ENCODE measurements around the gene YOD1.

The YOD1 gene

GRCh38 chr1:207025146-207025880 is 25.7 kb downstream of the YOD1 start:
- no peak for DNase-seq (ENCODE audit: low read depth)

GRCh38 chr1:207024202-207025145 is 26.5 kb downstream of the YOD1 start:
- no peak for DNase-seq (ENCODE audit: low read depth)

DNA sequence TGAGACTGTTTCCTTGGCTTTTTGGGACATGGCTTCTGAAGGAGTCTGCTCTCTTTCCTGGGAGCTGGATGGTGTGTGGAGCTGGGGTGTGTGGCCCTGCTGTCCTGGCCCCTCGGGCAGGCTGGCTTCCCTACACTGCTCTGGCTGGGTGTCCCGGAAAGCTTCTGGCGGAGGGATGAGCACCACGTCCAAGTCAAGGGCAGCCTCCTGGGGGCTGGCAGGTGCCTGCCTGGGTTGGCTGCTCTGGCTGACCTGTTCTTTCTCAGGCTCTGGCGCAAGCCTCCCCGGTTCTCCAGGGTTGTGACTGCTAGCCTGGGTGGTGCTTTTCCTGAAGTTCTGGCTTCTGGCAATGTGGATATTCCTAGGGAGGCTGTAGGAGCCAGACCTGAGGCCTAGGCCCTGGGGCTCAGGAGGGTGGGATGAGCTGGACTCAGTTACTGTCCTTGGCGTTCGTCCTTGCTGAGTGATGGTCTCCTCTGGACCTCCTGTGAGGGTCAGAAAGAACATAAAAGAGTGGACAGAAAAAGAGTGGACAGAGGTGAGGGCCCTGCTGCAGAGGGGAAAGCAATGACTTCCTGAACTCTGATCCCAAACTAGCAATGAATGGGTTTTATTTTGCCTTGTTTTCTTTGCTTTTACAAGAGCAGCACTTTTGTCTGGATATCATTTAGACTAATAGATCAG is 27.9 kb downstream of the YOD1 start:
- DNase-seq (ENCODE audit: low read depth), result no peak

DNA sequence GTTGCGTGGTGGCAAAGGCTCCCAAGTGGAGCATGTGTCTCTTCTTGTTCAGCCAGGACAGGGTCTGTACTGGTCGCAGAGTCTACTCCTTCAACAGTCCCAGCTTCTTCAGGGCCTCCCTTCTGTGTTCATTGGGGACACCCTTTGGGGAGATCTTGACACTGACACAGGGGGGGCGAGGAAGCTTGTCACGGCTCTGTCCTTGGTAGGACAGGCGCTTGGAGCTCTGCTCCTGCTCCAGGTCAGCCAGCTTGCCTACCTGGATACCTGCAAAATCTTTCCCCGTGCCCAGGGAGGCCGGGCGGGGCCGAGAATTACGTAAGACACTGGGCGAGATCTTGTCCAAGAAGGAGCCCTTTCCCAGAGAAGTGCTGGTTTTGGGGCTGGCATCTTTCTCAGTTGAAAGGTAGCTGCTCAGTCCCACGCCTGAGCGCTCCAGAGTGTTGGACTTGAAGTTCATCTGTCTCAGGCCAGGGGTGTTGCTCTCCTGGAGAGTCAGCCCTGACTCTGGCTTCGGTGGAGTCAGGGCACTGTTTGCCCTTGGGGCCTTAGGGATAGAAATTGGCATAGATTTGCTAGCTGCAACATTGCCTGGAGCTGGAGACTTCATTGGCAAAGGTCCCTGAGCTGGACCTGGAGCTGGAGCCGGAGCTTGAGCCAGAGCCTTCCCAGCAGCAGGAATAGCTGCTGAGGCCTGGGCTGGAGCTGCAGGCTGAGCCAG is 29.0 kb downstream of the YOD1 start:
- no peak for DNase-seq (ENCODE audit: low read depth)

- no peak for DNase-seq (ENCODE audit: low read depth)
Measured at GRCh38 chr1:207021139-207021861, 29.7 kb downstream of the YOD1 start.

GRCh38 chr1:207020709-207021107 is 30.3 kb downstream of the YOD1 start:
- DNase-seq (ENCODE audit: low read depth), result no peak

GRCh38 chr1:207020065-207020708 is 30.8 kb downstream of the YOD1 start:
- no peak for DNase-seq (ENCODE audit: low read depth)

- no peak for DNase-seq (ENCODE audit: low read depth)
Measured at GRCh38 chr1:207019661-207020060, 31.3 kb downstream of the YOD1 start.

DNA sequence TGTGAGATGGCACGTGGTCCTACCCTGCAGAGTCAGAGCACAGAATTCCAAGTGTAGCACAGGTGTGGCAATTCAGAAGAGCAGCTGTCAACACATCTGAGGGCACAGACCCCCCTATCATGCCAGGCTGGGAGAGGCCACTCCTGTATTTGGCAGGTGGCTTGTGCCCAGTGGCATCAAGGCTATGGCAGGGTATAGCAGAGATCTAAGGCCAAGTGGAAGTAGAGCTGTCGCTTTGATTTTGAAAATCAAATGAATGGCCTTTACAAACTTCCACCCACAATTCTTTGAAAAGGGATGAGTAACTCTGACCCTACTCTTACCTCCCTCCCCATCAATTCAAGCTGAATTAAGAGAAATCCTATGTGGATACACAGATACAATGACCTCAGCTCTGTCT is 31.8 kb downstream of the YOD1 start:
- no peak for DNase-seq (ENCODE audit: low read depth)

DNA sequence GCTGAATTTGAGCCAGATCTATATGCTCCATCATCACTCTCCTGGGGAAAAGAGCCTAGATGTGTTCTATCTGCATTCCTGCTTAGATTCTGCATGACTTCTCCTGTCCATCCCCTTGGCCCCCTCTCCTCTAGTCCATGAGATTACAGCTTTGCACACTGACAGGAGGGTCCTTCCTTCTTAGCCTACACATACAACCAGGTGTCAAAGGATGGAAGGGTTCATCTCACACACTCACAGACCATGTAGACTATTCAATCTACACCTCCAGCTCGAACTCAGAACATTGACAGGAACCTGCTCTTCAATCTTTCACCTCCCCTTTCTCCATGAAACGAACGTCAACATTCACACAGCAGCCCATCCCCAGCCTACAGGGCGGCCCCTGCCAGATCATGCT is 32.3 kb downstream of the YOD1 start:
- no peak for DNase-seq (ENCODE audit: low read depth)

DNA sequence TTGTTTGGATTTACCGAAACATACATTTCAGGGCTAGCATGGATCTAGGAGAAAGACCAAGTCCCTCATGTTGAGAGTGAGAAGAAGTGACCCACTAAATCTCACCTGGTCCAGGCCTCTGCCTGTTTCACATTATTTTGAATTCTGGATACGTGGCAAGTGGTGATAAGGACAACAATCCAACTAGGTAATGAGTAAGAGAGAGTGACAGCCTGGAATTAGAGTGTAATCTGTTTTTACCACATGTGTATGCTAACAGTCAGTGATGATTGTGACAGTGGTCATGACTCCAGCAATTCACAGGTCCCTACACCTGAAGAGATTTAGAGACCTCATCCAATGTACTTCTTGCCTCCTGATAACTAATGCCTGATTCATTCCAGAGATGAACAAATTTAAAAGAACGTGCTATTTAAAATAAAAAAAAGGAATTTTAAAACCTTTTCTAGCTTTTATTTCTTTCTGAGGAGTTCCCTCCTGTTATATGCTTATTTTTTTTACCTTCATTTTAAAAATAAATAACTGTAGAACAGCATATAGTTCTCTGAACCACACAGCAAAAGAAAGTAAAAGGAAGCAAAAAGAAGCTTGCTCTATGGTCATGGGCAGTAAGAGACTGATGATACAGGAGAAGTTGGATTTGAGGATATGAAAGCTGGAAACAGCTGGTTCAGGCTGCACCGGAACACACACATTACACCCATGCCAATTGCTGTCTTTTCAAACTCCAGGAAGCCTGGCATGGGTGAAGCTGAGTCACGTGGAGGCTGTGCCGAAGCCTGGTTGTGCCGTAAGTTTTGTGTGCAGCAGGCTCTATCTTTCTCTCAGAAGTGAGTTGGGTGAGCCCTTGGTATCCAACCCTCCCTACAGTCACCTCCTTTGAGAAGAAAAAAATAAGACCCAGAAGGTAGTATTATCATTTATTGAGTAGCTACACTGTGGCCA is 33.1 kb downstream of the YOD1 start:
- no peak for DNase-seq (ENCODE audit: low read depth)

DNA sequence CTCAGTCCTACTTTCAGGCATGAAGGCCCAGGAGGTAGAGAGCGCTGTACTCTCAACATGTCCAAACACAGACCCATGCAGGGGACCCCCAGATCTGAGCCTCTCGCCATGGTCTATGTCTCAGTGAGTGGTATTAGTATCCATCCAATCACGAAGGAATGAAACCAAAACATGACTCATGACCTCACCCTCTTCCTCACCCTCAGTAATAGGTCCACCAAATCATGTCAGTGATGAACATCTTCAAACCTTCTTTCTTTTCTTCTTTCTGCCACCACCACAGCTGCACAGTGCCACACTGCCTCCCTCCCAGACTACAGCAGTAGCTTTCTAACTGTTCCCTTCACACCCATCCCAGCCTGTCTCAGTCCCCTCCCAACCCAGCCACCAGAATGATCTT is 35.2 kb downstream of the YOD1 start:
- DNase-seq (ENCODE audit: low read depth), result no peak

GRCh38 chr1:207014728-207015127 is 36.3 kb downstream of the YOD1 start:
- no peak for DNase-seq (ENCODE audit: low read depth)

- DNase-seq (ENCODE audit: low read depth), result no peak
Measured at GRCh38 chr1:207013321-207014085, 37.5 kb downstream of the YOD1 start.

DNA sequence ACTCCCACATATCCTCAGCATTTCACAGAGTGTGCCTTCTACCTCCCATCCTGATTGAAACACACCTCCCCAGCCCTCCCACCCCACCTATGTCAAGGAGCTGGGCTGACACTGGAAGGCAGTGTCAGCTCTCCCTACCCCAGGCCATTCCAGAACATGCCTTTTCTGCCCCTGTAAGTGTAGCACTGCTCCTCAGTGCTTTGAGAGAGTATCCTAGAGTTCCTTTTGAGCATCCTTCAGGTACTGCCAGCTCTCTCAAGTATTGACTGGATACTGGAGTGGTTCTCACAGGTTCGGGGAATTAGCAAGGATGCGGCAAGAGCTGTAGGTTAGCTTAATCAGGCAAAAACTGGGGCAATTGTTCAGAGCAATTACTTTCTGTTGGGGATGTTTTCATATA is 40.3 kb downstream of the YOD1 start:
- DNase-seq (ENCODE audit: low read depth), result no peak

- DNase-seq (ENCODE audit: low read depth), result no peak
Measured at GRCh38 chr1:207009945-207010344, 41.1 kb downstream of the YOD1 start.

- no peak for DNase-seq (ENCODE audit: low read depth)
Measured at GRCh38 chr1:207009182-207009850, 41.7 kb downstream of the YOD1 start.

- peak; percentile 87 for DNase-seq (ENCODE audit: low read depth)
Measured at GRCh38 chr1:207007352-207008033, 43.5 kb downstream of the YOD1 start.
